Peyer's patch (tissue), 4 donors: ENCODE results near the gene CDC42BPG. TPM values are rescaled to one million over a fixed set of nuclear protein-coding genes. Genes with fewer than 3 reads are reported as not detected.

ENCODE experiments used
- DNase-seq, 3 donors: peaks; one replicate each; pipeline ENCODE4 v3.0.0-alpha.2; 2017 to 2019
- H3K27ac ChIP-seq, 4 donors: fragments of 200-600 bp; sonication (generic); one replicate each; pipeline ENCODE4 v1.5.1; 2016 to 2019
- H3K27me3 ChIP-seq, 2 donors: fragments of 200-600 bp; sonication (generic); one replicate each; pipeline ENCODE4 v1.5.1; 2019
- H3K36me3 ChIP-seq, 3 donors: fragments of 200-600 bp; sonication (generic); one replicate each; pipeline ENCODE4 v1.5.1; 2016 to 2019
- H3K4me1 ChIP-seq, 4 donors: fragments of 200-600 bp; sonication (generic); one replicate each; pipeline ENCODE4 v1.5.1; 2016 to 2019
- H3K4me3 ChIP-seq, 4 donors: fragments of 200-600 bp; sonication (generic); 1 replicate in 3 of 4; 2 replicates in 1 of 4; pipeline ENCODE4 v1.5.1; 2016 to 2019; ENCODE audit warnings: mild to moderate bottlenecking in 1 of 4
- H3K9me3 ChIP-seq, 4 donors: fragments of 200-600 bp; sonication (generic); one replicate each; pipeline ENCODE4 v1.5.1; 2016 to 2019; ENCODE audit warnings: mild to moderate bottlenecking in 1 of 4
- POLR2A ChIP-seq, 2 donors: fragments of 450-650 bp; IDR thresholded peaks; one replicate each; pipeline ENCODE4 v1.5.1; 2017; ENCODE audit warnings: antibody characterized with exemption in 2 of 2, mild to moderate bottlenecking in 2 of 2, moderate library complexity in 2 of 2
- total RNA-seq, 4 donors: library from RNA; depleted of rRNA; stranded (reverse); fragments of >200 nt; gene quantifications; one replicate each; pipeline ENCODE4 v1.1.0, GENCODE V29; 2016
- TF ChIP-seq, protein P1 (sequence below), 6 experiments: fragments of 450-650 bp in 4 of 6; fragments of 200-600 bp in 2 of 6; sonication (generic) in 1 of 6; IDR thresholded peaks; one replicate each; pipeline ENCODE4 v1.5.1; 2017 to 2019; ENCODE audit warnings: antibody characterized with exemption in 6 of 6, mild to moderate bottlenecking in 3 of 6, moderate library complexity in 1 of 6

CDC42BPG gene
- total RNA-seq, 4 donors from 2014 or later = 25.6 to 78.6 (median 52.1) TPM

DNA sequence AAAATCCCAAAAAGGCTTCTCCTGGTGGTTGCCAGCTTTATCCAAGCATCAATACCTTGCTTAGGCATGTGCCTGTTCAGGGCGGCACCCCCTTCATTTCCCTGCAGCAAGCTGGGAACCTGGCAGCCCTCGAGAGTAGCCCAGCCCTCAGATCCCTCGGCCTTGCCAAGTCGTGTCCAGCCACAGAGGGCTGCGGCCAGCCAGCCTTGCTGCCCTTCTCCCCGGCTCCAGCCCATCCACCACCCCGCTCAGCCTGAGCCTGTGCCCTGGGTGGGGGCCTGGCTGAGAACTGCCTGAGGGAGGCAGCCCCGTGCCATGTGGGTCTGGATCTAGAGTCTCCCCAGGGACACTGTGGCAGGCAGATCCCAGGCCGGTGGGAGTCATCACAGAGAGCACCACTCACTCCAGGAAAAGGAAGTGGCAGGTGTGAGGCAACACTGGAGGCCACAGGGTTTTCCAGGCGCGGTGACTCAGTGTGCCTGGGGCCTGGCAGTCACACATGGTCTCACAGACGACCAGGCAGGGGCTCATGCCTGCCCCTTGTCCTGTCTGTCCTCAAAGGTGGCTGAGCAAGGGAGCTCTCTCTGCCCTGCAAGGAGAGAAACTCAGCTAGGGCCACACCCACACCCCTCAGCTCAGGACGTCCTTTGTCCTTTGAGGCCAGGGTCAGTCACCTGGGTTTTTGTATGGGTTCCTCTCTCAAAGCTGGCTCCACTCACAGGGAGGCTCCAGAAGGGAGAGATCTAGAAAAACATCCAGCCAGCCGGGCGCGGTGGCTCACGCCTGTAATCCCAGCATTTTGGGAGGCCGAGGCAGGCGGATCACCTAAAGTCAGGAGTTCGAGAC lies 12.2 kb upstream of the CDC42BPG start:
- peak in 2 of 3 donors; percentile 75 to 89 for DNase-seq
- peaks cover 0 to 50% (median 0%) of the 10 kb centered on the region in 3 donors for H3K36me3 ChIP-seq
- H3K27me3 ChIP-seq = no peaks in the 10 kb centered on the region
- H3K4me1 ChIP-seq = peaks cover 29 to 95% (median 83%) of the 10 kb centered on the region in 4 donors
- H3K9me3 ChIP-seq = peaks cover 0 to 2% (median 0%) of the 10 kb centered on the region in 4 donors
- peak in 1 of 2 donors; percentile 17 for TF ChIP-seq POLR2A (IDR thresholded peaks at IDR 0.05)
- TF ChIP-seq, protein P1, sequence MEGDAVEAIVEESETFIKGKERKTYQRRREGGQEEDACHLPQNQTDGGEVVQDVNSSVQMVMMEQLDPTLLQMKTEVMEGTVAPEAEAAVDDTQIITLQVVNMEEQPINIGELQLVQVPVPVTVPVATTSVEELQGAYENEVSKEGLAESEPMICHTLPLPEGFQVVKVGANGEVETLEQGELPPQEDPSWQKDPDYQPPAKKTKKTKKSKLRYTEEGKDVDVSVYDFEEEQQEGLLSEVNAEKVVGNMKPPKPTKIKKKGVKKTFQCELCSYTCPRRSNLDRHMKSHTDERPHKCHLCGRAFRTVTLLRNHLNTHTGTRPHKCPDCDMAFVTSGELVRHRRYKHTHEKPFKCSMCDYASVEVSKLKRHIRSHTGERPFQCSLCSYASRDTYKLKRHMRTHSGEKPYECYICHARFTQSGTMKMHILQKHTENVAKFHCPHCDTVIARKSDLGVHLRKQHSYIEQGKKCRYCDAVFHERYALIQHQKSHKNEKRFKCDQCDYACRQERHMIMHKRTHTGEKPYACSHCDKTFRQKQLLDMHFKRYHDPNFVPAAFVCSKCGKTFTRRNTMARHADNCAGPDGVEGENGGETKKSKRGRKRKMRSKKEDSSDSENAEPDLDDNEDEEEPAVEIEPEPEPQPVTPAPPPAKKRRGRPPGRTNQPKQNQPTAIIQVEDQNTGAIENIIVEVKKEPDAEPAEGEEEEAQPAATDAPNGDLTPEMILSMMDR (IDR thresholded peaks at IDR 0.05) = no peak
- H3K4me3 ChIP-seq = no peak overlapping the region
- peak overlapping the region; percentile 78 to 95 (median 88) for H3K27ac ChIP-seq

- Histone ChIP-seq H3K27ac (peak overlapping the region; percentile 78 to 95 (median 88)), H3K36me3 (peaks cover 0 to 50% (median 0%) of the 10 kb centered on the region in 3 donors), H3K4me3 (no peak overlapping the region), H3K9me3 (peaks cover 0 to 2% (median 0%) of the 10 kb centered on the region in 4 donors), H3K4me1 (peaks cover 29 to 97% (median 89%) of the 10 kb centered on the region in 4 donors), H3K27me3 (no peaks in the 10 kb centered on the region)
- DNase-seq = peak in 1 of 3 donors; percentile 17
- TF ChIP-seq, protein P1 (IDR thresholded peaks at IDR 0.05) = no peak
- TF ChIP-seq POLR2A (IDR thresholded peaks at IDR 0.05) = no peak
Observed at GRCh38 chr11:64855596-64856304, 11.3 kb upstream of the CDC42BPG start.

- DNase-seq = peak; percentile 41 to 92 (median 90)
- TF ChIP-seq, protein P1 (IDR thresholded peaks at IDR 0.05) = no peak
- TF ChIP-seq POLR2A (IDR thresholded peaks at IDR 0.05) = no peak
- H3K36me3 ChIP-seq = peaks cover 0 to 46% (median 0%) of the 10 kb centered on the region in 3 donors
- no peaks in the 10 kb centered on the region for H3K27me3 ChIP-seq
- peaks cover 29 to 98% (median 89%) of the 10 kb centered on the region in 4 donors for H3K4me1 ChIP-seq
- peaks cover 0 to 2% (median 0%) of the 10 kb centered on the region in 4 donors for H3K9me3 ChIP-seq
- H3K27ac ChIP-seq = peak overlapping the region; percentile 78 to 95 (median 88)
- no peak overlapping the region for H3K4me3 ChIP-seq
Observed at GRCh38 chr11:64854534-64855502, 10.4 kb upstream of the CDC42BPG start.

- Histone ChIP-seq H3K4me3 (no peak overlapping the region), H3K36me3 (peaks cover 0 to 39% (median 0%) of the 10 kb centered on the region in 3 donors), H3K9me3 (peaks cover 0 to 2% (median 0%) of the 10 kb centered on the region in 4 donors), H3K27me3 (no peaks in the 10 kb centered on the region), H3K4me1 (peaks cover 29 to 98% (median 90%) of the 10 kb centered on the region in 4 donors), H3K27ac (peak overlapping the region; percentile 78 to 95 (median 88))
- no peak for DNase-seq
- TF ChIP-seq POLR2A (IDR thresholded peaks at IDR 0.05) = no peak
- TF ChIP-seq, protein P1 (IDR thresholded peaks at IDR 0.05) = no peak
Observed at GRCh38 chr11:64854157-64854533, 9.7 kb upstream of the CDC42BPG start.
